Adipocyte (in vitro differentiated cells): ENCODE results near the gene EIF2S2.

Experiments used
- DNase-seq: peaks from one replicate; pipeline ENCODE4 v3.0.0-alpha.2; 2015; ENCODE audit warnings: low read depth
- H3K27me3 ChIP-seq: replicated peaks from 2 replicates; pipeline ENCODE4 v1.7.0; 2013; ENCODE audit warnings: mild to moderate bottlenecking, low read length, moderate library complexity; ENCODE audit not compliant: control insufficient read depth, insufficient read depth
- H3K36me3 ChIP-seq: 2 replicates; pipeline ENCODE4 v1.7.0; 2013; ENCODE audit warnings: low read length, mild to moderate bottlenecking, moderate library complexity; ENCODE audit not compliant: control insufficient read depth, insufficient read depth, severe bottlenecking
- H3K4me1 ChIP-seq: 2 replicates; pipeline ENCODE4 v1.7.0; 2013; ENCODE audit warnings: mild to moderate bottlenecking, low read length, moderate library complexity; ENCODE audit not compliant: control insufficient read depth, insufficient read depth
- H3K4me3 ChIP-seq: 2 replicates; pipeline ENCODE4 v1.7.0; 2013; ENCODE audit warnings: mild to moderate bottlenecking, low read length, moderate library complexity
- H3K9ac ChIP-seq: 2 replicates; pipeline ENCODE4 v1.7.0; 2013; ENCODE audit warnings: mild to moderate bottlenecking, low read length, moderate library complexity
- H3K9me3 ChIP-seq: 2 replicates; pipeline ENCODE4 v1.7.0; 2013; ENCODE audit warnings: mild to moderate bottlenecking, low read length, moderate library complexity; ENCODE audit not compliant: control insufficient read depth

The EIF2S2 gene

DNA sequence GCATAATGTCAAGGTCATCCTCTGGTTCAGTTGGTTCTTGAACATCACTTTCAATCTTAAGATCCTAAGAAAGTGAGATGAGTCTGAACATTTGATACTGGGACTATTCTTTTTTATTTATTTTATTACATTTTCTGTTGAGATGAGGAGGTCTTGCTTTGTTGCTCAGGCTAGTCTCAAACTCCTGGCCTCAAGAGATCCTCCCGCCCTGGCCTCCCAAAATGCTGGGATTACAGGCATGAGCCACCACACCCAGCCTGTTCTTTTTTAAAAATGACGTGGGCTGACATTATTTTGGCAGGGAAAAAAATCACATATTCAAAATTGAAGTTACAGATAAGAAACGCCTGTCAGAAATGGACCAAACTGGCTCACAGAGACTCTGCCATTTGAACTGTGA, 13.5 kb downstream of the EIF2S2 start:
- Histone ChIP-seq H3K9me3 (no peaks in the 10 kb centered on the region), H3K27me3 (no peaks in the 10 kb centered on the region), H3K4me1 (no peaks in the 10 kb centered on the region), H3K4me3 (no peak overlapping the region), H3K36me3 (peaks cover 100% of the 10 kb centered on the region), H3K9ac (no peak overlapping the region)
- DNase-seq: no peak

- Histone ChIP-seq H3K27me3 (no peaks in the 10 kb centered on the region), H3K9ac (no peak overlapping the region), H3K36me3 (peaks cover 100% of the 10 kb centered on the region), H3K4me1 (no peaks in the 10 kb centered on the region), H3K9me3 (no peaks in the 10 kb centered on the region), H3K4me3 (no peak overlapping the region)
- no peak for DNase-seq
These were observed 15.2 kb downstream of the EIF2S2 start for GRCh38 chr20:34096699-34097444.

DNA sequence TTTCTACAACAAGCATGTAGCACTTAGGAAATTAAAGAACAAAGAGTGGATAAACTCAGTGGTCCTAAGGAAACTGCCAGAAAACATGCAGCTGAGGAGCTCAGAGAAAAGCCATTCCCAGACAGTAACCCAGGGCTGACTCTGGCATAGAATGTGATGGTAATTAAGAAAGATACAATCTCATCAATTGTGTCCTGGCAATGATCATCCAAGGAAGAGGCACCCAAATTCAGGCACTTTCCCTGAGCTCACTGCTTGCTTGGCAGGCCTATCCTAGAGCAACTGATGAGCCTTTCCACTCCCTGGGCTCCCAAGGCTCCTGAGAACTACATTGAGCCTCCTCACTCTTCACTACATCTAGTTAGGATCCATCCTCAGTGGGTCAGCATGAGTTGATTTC, 16.2 kb downstream of the EIF2S2 start:
- Histone ChIP-seq H3K4me1 (no peaks in the 10 kb centered on the region), H3K4me3 (no peak overlapping the region), H3K9ac (no peak overlapping the region), H3K9me3 (no peaks in the 10 kb centered on the region), H3K36me3 (peaks cover 98% of the 10 kb centered on the region), H3K27me3 (no peaks in the 10 kb centered on the region)
- no peak for DNase-seq

DNA sequence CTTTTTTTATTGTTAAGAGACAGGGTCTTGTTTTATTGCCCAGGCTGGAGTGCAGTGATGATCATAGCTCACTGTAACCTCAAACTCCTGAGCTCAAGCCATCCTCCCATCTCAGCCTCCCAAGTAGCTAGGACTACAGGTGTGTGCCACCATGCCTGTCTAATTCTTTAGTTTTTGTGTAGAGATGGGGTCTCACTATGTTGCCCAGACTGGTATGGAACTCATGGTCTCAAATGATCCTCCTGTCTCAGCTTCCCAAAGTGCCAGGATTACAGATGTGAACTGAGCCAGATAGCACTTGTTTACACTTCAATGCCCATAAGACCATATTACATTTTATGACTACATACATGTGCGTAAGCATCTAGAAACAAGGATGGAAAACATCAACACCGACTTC, 18.1 kb downstream of the EIF2S2 start:
- H3K9ac ChIP-seq: no peak overlapping the region
- H3K36me3 ChIP-seq: peaks cover 98% of the 10 kb centered on the region
- H3K27me3 ChIP-seq: no peaks in the 10 kb centered on the region
- DNase-seq: no peak
- H3K4me1 ChIP-seq: no peaks in the 10 kb centered on the region
- H3K9me3 ChIP-seq: no peaks in the 10 kb centered on the region
- H3K4me3 ChIP-seq: no peak overlapping the region

DNA sequence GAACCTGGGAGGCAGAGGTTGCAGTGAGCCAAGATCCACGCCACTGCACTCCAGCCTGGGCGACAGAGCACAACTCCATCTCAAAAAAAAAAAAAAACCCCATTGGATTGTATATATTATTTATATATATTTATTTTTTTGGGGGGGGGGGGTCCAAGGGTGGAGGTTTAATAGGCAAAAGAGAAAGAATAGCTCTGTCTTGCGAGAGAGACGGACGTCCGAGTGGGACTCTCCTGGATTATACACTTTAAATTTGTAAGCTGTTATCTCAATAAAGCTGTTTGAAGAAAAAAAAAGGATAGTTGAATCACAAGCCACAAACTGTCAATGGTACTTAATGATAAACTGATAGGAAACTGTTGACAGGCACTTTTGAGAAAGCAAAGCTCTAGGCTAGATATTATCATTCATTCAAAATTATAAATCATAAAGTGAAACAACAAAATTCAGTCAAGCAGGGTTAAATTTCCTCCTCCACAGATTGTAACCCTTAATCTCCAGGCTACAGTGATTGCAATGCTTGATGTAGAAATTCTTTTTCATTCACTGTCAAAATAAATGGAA, 20.3 kb downstream of the EIF2S2 start:
- Histone ChIP-seq H3K9ac (no peak overlapping the region), H3K36me3 (peaks cover 93% of the 10 kb centered on the region), H3K27me3 (no peaks in the 10 kb centered on the region), H3K9me3 (no peaks in the 10 kb centered on the region), H3K4me3 (no peak overlapping the region), H3K4me1 (no peaks in the 10 kb centered on the region)
- DNase-seq: no peak

DNA sequence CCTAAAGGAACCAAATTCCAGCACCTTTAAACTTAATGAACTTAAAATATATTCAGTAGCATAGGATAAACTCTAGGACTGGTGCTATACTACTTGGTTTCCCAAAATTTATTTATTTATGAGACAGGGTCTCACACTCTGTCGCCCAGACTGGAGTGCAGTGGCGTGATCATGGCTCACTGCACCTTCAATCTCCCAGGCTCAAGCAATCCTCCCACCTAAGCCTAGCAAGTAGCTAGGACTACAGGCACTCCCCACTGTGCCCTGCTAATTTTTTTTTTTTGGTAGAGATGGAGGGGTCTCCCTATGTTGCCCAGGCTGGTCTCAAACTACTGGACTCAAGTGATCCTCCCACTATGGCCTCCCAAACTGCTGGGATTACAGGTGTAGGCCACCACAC, 21.4 kb downstream of the EIF2S2 start:
- Histone ChIP-seq H3K36me3 (peaks cover 85% of the 10 kb centered on the region), H3K4me1 (no peaks in the 10 kb centered on the region), H3K4me3 (no peak overlapping the region), H3K9me3 (no peaks in the 10 kb centered on the region), H3K9ac (no peak overlapping the region), H3K27me3 (no peaks in the 10 kb centered on the region)
- no peak for DNase-seq

DNA sequence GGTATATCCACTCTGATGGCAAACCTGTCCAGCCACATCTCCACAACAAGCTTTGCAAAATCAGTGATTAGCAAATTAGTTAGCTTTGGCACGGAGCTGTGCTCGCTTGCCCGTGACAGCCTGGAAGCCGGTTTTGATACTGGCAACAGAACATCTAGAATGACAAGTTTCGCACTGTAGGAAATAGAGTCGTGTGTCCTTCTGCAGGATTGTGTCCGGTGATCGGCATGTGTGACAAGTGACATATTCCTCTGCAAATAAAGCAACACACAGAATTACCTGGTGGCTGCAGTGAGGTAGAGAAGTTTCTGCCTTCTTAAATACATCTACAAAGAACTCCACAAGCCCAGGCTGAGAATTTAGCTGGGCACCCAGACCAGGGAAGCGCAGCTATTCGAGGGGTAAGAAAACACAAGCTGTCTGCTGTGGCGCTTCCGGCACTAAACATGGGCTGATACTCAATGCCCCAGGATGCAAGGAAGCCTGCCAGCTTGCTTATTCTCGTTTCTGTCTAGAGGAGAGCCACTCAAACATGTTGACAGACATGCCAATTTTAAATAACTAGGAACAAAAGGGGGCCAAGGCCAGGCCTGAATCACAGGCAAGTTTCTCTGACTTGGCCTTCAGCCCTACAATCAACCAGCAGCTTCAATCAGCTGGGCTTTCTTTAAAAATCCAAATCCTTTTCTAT, 22.2 kb downstream of the EIF2S2 start:
- Histone ChIP-seq H3K36me3 (peaks cover 77% of the 10 kb centered on the region), H3K27me3 (no peaks in the 10 kb centered on the region), H3K4me1 (no peaks in the 10 kb centered on the region), H3K9me3 (no peaks in the 10 kb centered on the region), H3K9ac (no peak overlapping the region), H3K4me3 (no peak overlapping the region)
- no peak for DNase-seq

GRCh38 chr20:34089175-34089479, 22.9 kb downstream of the EIF2S2 start:
- H3K4me1 ChIP-seq: no peaks in the 10 kb centered on the region
- no peaks in the 10 kb centered on the region for H3K27me3 ChIP-seq
- peaks cover 74% of the 10 kb centered on the region for H3K36me3 ChIP-seq

GRCh38 chr20:34088305-34089174, 23.5 kb downstream of the EIF2S2 start:
- no peak for DNase-seq
- H3K27me3 ChIP-seq: no peaks in the 10 kb centered on the region
- H3K4me1 ChIP-seq: peaks cover 2% of the 10 kb centered on the region
- H3K9me3 ChIP-seq: no peaks in the 10 kb centered on the region
- H3K9ac ChIP-seq: no peak overlapping the region
- H3K4me3 ChIP-seq: no peak overlapping the region
- H3K36me3 ChIP-seq: peaks cover 68% of the 10 kb centered on the region

More at GRCh38 chr20:34089175-34089479, 22.9 kb downstream of the EIF2S2 start:
- Histone ChIP-seq H3K9me3 (no peaks in the 10 kb centered on the region), H3K4me3 (no peak overlapping the region), H3K9ac (no peak overlapping the region)
- no peak for DNase-seq

DNA sequence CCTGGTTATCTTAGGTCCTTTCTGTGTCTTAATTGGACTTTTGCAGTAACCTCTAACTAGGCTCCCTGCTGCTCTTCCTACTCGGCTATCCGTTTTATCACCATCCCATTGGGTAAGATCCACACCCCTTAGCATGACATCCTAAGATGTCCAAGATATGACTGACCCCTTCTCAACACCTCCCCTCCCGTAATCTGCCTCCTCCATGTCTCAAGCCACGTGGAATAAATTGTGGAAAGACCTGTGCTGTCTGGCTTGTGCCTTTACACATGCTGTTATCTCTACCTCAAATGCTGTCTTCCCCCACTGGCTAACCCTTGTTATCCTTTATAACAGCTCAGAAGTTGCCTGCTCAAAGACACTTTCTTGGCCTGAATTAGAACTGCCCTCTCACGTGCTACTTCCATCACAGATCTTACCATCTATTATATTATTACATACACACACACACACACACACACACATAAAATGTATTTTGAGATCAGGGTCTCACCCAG, 26.5 kb downstream of the EIF2S2 start:
- no peak for DNase-seq
- peaks cover 62% of the 10 kb centered on the region for H3K36me3 ChIP-seq

More for the DNA sequence above, 26.5 kb downstream of the EIF2S2 start:
- H3K9me3 ChIP-seq: no peaks in the 10 kb centered on the region
- H3K27me3 ChIP-seq: no peaks in the 10 kb centered on the region
- H3K9ac ChIP-seq: no peak overlapping the region
- H3K4me1 ChIP-seq: peaks cover 12% of the 10 kb centered on the region
- H3K4me3 ChIP-seq: no peak overlapping the region
